ENCODE results near the gene HIPK1. TPM values are rescaled to one million over a fixed set of nuclear protein-coding genes. Genes with fewer than 3 reads are reported as not detected.
"Not testable (repeated sequence)": the region's sequence is repeated elsewhere in the genome, so short reads cannot be mapped to it uniquely, and the experiment has no call there.

The HIPK1 gene
- total RNA-seq, 2 donors from 2014 or later, result 43.7 to 75.8 TPM

DNA sequence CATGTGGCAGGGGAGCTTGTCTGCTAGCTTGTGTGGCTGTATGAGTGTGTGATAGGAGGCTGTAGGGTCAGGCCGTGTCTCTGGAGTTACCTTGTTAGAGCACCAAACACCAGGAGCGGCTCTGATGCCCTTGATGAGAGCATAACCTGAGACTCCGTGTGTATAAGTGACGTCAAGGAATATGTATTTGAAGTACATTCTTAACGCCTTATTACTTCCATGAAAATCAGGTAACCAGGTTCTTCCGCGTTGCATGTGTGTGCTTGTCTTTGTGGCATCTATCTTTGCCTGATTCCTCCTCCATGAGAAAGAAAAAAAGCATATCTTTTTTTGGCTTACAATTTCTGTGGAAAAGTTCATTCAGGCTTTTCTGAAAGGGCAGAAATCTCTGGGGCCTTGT is 54.7 kb downstream of the HIPK1 start:
- Mint-ChIP-seq H3K36me3 (no peaks in the 10 kb centered on the region), H3K27ac (no peak overlapping the region), H3K9me3 (peaks cover 0 to 3% of the 10 kb centered on the region in 2 donors)
- no peak for DNase-seq (ENCODE audit: low spot score in 2 of 2)
- no peak for ATAC-seq

DNA sequence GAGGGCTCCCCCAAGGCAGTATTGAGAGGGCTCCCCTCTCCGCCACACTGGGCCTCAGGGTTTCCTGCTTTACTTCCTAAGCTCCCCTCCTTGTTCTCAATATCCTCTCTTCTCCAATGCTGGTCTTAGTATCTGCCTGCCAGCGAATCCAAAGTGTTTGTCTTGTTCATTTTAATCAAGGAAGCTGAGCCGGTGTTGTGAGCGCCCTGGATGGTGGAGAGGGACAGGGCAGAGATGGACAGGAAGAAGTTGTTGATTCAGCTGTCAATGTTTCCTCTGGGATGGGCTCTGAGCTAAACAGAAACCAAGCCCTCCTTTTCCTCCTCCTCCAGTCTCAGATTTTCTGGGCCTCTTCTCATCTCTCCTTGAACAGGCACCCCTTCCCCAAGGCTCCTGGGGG is 55.6 kb downstream of the HIPK1 start:
- ATAC-seq (no peak), DNase-seq (ENCODE audit: low spot score in 2 of 2) (no peak)
- Mint-ChIP-seq H3K27ac (peak overlapping the region in 1 of 2 donors; percentile 69), H3K9me3 (peaks cover 0 to 6% of the 10 kb centered on the region in 2 donors), H3K36me3 (no peaks in the 10 kb centered on the region)

DNA sequence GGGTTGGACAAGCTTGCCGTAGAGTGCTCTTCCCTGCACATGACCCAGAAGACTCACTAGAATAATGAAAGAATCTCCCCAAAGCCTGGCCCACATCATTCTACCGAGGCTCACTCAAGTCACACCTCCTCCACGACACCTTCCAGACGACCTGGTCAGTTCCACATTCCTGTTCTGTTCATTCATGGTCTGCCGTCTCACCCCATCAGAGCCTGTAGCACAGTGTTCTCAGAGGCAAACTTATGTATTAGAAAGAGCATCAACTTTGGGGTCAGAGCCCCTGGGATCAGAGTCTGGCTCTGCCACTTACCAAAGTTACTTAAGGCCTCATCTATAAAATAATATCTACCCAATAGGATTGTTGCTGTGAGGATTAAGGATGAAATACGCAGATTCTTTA is 57.7 kb downstream of the HIPK1 start:
- H3K27ac Mint-ChIP-seq, result no peak overlapping the region
- ATAC-seq (no peak), DNase-seq (ENCODE audit: low spot score in 2 of 2) (no peak)
- H3K9me3 Mint-ChIP-seq, result peaks cover 0 to 6% of the 10 kb centered on the region in 2 donors
- no peaks in the 10 kb centered on the region for H3K36me3 Mint-ChIP-seq

DNA sequence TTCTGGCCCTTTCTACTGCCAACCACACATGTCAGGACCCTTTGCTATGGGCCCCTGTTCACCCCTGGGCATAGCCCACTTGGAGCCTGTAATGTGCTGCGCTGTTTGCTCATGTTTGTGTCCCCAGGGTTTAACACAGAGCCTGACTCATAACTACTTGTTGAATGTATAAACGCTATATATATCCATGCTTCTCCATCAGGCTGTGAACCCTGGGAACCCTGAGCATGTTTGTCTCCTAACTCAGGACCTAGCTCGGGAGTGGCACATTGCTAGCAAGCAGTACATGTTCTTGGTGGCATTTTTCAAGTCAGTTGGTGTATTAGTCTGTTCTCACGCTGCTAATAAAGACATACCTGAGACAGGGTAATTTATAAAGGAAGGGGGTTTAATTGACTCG is 58.1 kb downstream of the HIPK1 start:
- H3K9me3 Mint-ChIP-seq, result peaks cover 0 to 6% of the 10 kb centered on the region in 2 donors
- DNase-seq (ENCODE audit: low spot score in 2 of 2), result no peak
- no peak overlapping the region for H3K27ac Mint-ChIP-seq
- H3K36me3 Mint-ChIP-seq, result no peaks in the 10 kb centered on the region
- no peak for ATAC-seq

DNA sequence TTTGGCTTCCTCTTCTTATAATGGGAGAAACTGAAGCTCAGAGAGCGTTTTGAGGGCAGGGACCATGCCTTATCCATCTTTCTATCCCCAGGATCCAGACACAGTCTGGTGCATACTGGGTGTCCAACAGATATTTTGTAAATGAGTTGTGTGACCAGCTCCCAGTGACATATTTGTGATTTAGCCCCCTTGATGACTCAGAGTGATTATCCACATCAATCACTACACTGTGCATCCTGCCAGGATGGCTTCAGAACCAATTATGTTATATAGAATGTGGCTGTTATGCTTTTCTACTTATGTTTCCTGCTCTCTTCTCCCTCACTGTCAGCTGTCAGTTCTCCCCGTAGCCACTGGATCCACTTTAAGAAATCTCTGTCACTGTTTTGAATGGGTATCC is 61.4 kb downstream of the HIPK1 start:
- Mint-ChIP-seq H3K9me3 (peaks cover 14 to 26% of the 10 kb centered on the region in 2 donors), H3K27ac (no peak overlapping the region)
- ATAC-seq, result no peak

DNA sequence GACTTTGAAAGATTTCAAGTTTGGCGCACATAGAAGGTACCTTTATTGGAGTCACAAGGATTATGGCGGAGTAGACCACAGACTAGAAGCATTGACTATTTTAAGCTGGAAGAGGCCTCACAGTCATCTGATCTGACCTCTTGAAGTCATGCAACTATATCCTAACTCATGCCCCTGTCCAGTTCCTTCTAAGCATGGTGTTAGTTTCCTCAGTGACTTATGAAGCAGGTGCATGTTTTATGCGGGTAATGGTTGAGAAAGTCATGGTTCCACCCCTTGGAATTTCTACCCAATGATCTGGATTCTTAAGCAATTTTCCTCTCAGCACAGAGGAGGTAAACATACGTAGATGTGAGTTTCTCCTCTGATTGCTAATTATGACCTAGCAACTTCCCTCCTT is 61.8 kb downstream of the HIPK1 start:
- DNase-seq (ENCODE audit: low spot score in 2 of 2), result no peak
- Mint-ChIP-seq H3K27ac (no peak overlapping the region), H3K9me3 (peaks cover 15 to 28% of the 10 kb centered on the region in 2 donors), H3K36me3 (peaks cover 19 to 21% of the 10 kb centered on the region in 2 donors)
- ATAC-seq, result no peak

More for the DNA sequence above, 61.4 kb downstream of the HIPK1 start:
- no peak for DNase-seq (ENCODE audit: low spot score in 2 of 2)
- peaks cover 17 to 19% of the 10 kb centered on the region in 2 donors for H3K36me3 Mint-ChIP-seq

DNA sequence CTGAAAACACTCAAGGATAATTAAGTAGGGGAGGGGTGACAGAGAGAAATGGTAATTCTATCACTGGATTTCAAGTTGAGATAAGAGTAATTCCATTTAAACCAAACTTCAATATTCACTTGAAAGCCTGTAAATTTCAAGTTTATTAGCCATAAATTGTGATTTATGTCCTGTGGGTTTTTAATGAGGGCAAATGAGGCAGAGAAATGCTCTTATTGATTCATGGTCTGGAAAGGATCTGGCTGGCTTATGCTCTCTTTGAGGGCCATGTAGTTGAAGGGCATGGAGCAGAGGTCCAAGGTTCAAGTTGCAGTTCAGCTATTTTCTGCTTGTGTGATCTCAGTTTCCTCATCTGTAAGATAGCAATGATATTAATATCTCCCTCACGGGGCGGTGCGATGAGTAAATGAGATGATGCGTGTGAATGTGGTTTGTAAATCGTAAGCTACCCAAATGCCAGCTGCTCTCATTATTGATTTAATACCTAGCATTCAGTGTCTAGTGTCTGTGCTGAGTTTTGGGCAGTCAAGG is 62.4 kb downstream of the HIPK1 start:
- Mint-ChIP-seq H3K36me3 (peaks cover 19 to 21% of the 10 kb centered on the region in 2 donors), H3K9me3 (peaks cover 15 to 28% of the 10 kb centered on the region in 2 donors), H3K27ac (no peak overlapping the region)
- ATAC-seq, result no peak
- no peak for DNase-seq (ENCODE audit: low spot score in 2 of 2)

DNA sequence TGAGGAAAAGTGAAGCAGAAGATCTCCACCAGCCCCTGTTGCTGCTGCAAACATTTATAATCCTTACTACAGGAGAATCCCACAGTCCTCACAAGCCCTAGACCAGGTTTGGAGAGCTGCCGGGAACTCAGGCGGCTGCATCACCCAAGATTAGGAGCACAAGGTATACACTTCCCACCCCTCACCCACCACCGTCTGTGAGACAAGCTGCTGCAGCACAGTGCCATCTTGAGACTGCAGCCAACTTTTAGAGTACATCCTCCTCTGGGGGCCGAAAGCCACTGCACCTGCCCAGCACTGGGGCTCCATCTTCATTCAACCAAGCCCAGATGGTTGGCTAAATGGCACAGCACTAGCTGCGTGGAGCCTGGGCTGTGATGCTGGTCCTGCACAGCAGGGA is 63.9 kb downstream of the HIPK1 start:
- no peak for ATAC-seq
- H3K27ac Mint-ChIP-seq, result no peak overlapping the region

DNA sequence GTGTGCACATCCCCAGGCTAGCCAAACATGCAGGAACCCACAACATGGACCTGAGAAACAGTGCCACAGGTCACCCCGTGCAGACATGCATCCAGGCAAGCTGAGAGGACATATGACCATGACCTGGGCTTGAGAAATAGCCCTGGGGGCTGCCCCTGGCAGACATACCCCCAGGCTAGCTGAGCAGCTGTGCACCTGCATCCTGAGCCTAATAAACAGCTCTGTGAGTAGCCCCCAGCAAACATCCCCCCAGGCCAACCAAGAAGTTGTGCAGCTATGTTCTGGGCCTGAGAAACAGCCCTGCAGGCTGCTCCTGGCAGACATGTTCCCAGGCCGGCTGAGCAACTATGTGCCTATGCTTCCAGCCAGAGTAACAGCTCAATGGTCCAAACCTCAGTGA is 64.6 kb downstream of the HIPK1 start:
- peaks cover 15 to 25% of the 10 kb centered on the region in 2 donors for H3K9me3 Mint-ChIP-seq
- DNase-seq (ENCODE audit: low spot score in 2 of 2) (no peak), ATAC-seq (no peak)
- peaks cover 19 to 21% of the 10 kb centered on the region in 2 donors for H3K36me3 Mint-ChIP-seq
- no peak overlapping the region for H3K27ac Mint-ChIP-seq

More for the DNA sequence above, 63.9 kb downstream of the HIPK1 start:
- Mint-ChIP-seq H3K36me3 (peaks cover 19 to 21% of the 10 kb centered on the region in 2 donors), H3K9me3 (peaks cover 15 to 28% of the 10 kb centered on the region in 2 donors)
- DNase-seq (ENCODE audit: low spot score in 2 of 2), result no peak

DNA sequence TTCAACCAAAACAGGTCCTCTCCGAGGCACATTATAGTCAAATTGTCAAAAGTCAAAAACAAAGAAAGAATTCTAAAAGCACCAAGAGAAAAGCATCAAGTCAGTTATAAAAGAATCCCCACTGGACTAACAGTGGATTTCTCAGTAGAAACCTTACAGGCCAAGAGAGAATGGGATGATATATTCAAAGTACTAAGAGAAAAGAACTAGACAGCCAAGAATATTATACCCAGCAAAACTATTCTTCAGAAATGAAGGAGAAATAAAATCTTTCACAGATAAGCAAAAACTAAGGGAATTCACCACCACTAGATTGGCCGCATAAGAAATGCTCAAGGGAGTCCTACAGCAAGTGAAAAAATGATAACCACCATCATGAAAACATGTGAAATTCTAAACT is 66.3 kb downstream of the HIPK1 start:
- ATAC-seq, result no peak
- Mint-ChIP-seq H3K9me3 (peaks cover 15 to 22% of the 10 kb centered on the region in 2 donors), H3K36me3 (peaks cover 19 to 21% of the 10 kb centered on the region in 2 donors), H3K27ac (no peak overlapping the region)
- no peak for DNase-seq (ENCODE audit: low spot score in 2 of 2)

DNA sequence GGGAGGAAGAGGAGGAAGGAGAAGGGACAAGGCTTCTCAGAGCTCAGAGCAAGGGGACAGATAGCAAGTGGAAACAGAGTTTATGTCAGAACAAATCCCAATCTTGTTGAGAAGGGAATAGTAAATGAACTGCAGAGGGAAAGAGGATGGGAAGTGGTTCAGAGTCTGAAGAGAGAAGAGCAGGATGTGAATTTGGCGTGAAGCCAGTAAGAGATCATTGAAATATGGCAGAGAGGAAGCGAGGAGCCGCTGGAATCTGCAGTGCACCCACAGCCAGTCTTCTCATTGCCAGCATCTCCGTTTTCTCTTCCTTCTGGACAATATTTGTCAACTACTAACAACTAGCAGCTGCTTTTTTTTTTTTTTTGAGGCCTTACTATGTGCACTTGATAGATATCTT is 69.2 kb downstream of the HIPK1 start:
- ATAC-seq (no peak), DNase-seq (ENCODE audit: low spot score in 2 of 2) (no peak)
- no peak overlapping the region for H3K27ac Mint-ChIP-seq
- peaks cover 15 to 17% of the 10 kb centered on the region in 2 donors for H3K9me3 Mint-ChIP-seq
- H3K36me3 Mint-ChIP-seq, result peaks cover 17 to 19% of the 10 kb centered on the region in 2 donors

DNA sequence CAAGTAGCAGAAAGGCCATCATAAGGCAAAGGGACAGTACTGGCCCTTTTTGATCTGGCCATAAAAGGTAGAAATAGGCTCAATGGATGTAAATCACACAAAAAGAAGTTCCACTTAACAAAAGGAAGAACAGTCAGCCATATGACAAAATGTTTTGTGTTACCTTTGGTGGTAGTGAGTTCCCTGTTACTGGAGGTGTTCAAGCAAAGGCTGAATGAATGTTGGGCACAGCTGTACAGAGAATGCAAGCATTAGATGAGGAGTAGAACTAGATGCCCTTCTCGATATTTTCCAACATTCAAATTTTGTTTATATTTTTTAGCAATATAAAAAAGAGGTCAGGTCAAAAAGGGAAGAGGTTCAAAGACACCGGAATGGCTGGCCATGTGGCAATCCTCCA is 70.1 kb downstream of the HIPK1 start:
- DNase-seq (ENCODE audit: low spot score in 2 of 2), result no peak
- no peak for ATAC-seq
- Mint-ChIP-seq H3K27ac (no peak overlapping the region), H3K36me3 (peaks cover 11 to 15% of the 10 kb centered on the region in 2 donors), H3K9me3 (peaks cover 11 to 15% of the 10 kb centered on the region in 2 donors)

DNA sequence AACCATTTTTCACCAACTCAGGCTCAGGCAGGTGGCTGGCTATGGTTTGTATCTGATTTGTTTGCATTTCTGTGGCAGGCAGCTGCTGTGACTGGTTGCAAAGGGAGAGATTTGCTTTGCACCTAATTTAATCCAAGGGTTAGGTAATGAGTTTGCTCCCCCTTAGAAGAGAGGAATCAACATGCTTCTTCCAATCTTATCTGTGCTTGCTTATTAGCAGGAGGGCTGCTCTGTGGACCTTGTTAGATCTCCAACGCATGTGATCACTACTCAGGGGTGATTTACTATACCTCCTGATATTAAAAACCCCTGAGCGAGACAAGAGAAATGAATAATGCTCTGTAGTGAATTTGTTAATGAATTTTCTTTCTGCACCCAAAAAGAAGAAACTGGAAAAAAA is 70.7 kb downstream of the HIPK1 start:
- ATAC-seq, result no peak
- H3K27ac Mint-ChIP-seq, result no peak overlapping the region
- DNase-seq (ENCODE audit: low spot score in 2 of 2), result no peak

DNA sequence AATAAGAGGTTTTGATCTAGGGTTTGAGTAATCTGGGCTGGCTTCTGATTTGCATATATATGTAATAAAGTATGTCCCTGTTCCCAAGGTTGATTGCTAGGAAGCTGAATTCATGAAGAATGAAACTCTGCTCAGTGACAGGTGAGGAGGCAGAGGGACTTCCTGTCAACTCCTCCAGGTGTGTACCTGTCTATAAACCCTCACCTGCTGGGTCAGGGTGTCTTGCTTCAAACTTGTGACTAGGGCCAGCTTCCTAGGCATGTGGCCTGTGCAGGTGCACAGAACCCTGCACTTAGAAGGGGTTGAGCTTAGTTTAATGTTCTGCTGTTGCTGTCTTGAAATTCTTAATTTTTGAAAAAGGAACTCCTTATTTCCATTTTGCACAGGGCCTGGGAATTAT is 71.3 kb downstream of the HIPK1 start:
- DNase-seq (ENCODE audit: low spot score in 2 of 2) (no peak), ATAC-seq (no peak)
- Mint-ChIP-seq H3K9me3 (peaks cover 2 to 3% of the 10 kb centered on the region in 2 donors), H3K36me3 (peaks cover 3% of the 10 kb centered on the region in 2 donors), H3K27ac (no peak overlapping the region)

More for the DNA sequence above, 70.7 kb downstream of the HIPK1 start:
- Mint-ChIP-seq H3K9me3 (peaks cover 6 to 9% of the 10 kb centered on the region in 2 donors), H3K36me3 (peaks cover 9% of the 10 kb centered on the region in 2 donors)

DNA sequence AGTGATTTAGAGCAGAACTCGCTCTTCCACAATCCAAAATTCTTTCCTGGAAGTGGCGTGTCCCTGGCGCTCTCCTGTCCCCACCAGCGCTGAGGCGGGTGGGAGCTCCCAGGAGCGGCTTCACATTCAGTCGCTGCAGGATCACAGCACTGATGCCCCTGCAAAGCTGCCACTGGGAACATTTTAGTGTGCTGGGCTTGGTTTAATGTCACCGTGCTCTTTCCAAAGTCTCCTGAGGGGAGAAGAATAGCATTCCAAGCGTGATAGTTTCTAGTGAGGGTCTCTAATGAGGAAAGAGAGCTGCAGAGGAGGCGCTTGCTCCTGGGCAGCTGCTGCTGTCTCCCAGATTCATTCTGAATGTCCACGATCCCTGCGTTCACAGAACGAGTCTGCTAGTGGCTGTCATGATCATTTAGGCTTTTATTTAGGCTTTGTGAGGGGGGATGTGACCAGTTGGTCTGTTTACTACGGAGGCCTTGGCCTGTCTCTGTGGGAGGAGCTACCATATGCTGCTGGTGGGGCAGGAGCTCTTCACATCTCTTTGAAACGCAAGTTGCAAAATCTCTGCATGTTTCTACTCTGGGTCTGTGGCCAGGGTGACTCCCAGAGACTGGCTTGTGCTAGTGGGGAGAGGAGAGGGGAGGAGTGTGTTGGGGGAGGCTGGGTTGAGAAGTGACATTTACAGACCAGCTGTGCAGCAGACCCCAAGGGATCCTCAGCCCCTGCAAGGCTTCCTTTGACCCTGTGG is 73.5 kb downstream of the HIPK1 start:
- no peaks in the 10 kb centered on the region for H3K36me3 Mint-ChIP-seq
- DNase-seq (ENCODE audit: low spot score in 2 of 2) (no peak), ATAC-seq (no peak)
- H3K27ac Mint-ChIP-seq, result peak overlapping the region in 1 of 2 donors; percentile 12
- H3K9me3 Mint-ChIP-seq, result peaks cover 0 to 3% of the 10 kb centered on the region in 2 donors

DNA sequence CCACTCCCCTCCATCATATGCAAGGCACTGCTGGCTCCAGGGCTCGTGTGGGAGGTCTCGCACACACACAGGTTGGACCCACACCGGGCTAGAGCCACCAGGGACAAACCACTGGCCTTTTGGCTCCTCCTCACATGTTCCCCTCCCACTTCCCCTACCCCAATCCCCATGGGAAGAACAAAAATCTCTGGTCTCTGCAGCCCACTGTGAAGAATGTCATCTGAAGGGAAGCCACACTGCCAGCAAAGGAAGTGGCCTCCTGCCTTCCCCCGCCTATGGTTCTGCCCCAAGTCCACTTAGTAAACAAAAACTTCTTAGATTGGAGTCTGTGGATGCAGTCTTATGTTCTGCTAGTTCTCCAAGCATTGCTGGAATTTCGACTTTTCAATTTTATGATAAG is 74.3 kb downstream of the HIPK1 start:
- Mint-ChIP-seq H3K9me3 (peaks cover 0 to 3% of the 10 kb centered on the region in 2 donors), H3K27ac (no peak overlapping the region), H3K36me3 (no peaks in the 10 kb centered on the region)
- DNase-seq (ENCODE audit: low spot score in 2 of 2) (no peak), ATAC-seq (no peak)

DNA sequence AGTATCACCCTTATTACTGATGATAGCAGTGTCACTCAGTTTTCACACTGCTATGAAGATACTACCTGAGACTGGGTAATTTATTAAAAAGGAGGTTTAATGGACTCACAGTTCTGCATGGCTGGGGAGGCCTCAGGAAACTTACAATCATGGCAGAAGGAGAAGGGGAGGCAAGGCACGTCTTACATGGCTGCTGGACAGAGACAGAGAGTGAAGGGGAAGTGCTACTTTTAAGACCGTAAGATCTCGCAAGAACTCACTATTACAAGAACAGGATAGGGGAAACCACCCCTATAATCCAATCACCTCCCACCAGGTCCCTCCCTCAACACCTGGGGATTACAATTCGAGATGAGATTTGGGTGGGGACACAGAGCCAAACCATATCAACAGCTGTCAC is 77.7 kb downstream of the HIPK1 start:
- H3K9me3 Mint-ChIP-seq, ATAC-seq: not testable (repeated sequence)

DNA sequence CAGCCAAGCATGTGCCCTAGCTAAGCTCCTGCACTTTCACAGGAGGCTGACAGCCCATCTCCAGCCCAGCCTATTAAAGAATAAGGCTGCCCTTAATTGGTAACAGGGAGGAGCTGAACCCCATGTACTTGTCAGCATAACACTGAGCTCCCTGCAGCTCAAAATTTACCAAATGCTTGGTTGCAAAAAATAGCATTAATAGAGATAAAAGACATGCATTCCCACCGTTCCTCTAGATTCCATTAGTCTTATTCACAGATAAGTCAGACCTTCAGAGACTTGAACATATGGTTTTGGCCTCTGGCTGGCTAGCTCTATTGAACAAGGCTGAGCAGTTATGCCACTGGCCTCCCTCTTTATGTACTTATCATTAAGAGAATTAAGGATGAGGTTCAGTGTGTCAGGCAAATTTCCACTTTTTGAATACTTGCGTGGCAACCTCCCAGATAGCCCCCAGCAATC is 79.4 kb downstream of the HIPK1 start:
- Mint-ChIP-seq H3K27ac (no peak overlapping the region), H3K36me3 (no peaks in the 10 kb centered on the region), H3K9me3 (peaks cover 0 to 3% of the 10 kb centered on the region in 2 donors)
- ATAC-seq (no peak), DNase-seq (ENCODE audit: low spot score in 2 of 2) (no peak)

More for the DNA sequence above, 77.7 kb downstream of the HIPK1 start:
- DNase-seq (ENCODE audit: low spot score in 2 of 2); H3K36me3 Mint-ChIP-seq: not testable (repeated sequence)
- H3K27ac Mint-ChIP-seq, result peak overlapping the region; percentile 32 to 45

Measured in activated naive CD4-positive, alpha-beta T cell treated with anti-CD3 and anti-CD28 coated beads, Interleukin-2, amount 50 U/mL, for 72 hours (primary cell).